GM23338 (cell line): ENCODE measurements around the gene QRICH1.

Experiments
- CREB1 ChIP-seq: fragments of 250-450 bp; sonication (Bioruptor Pico); IDR thresholded peaks from 2 replicates; pipeline ENCODE4 v1.5.0; 2020; ENCODE audit warnings: low read depth, mild to moderate bottlenecking, moderate library complexity
- CTCF ChIP-seq, 2 experiments: fragments of 200-600 bp in 1 of 2; sonication (generic) in 1 of 2; conservative IDR thresholded peaks; 2 replicates each; pipeline versions ENCODE4 v1.5.1 to v1.6.1; 2016 to 2017; ENCODE audit warnings: antibody characterized with exemption in 2 of 2, low read depth in 2 of 2, mild to moderate bottlenecking in 2 of 2, moderate library complexity in 1 of 2
- ETS1 ChIP-seq: IDR thresholded peaks from 2 replicates; pipeline ENCODE4 v1.6.1; 2016; ENCODE audit warnings: antibody characterized with exemption
- EZH2 ChIP-seq: fragments of 200-600 bp; sonication (generic); IDR thresholded peaks from one replicate; pipeline ENCODE4 v1.8.0; 2017; ENCODE audit warnings: antibody characterized with exemption, mild to moderate bottlenecking, low read depth; ENCODE audit not compliant: unreplicated experiment
- EZH2phosphoT487 ChIP-seq: fragments of 200-600 bp; sonication (generic); IDR thresholded peaks from one replicate; pipeline ENCODE4 v1.8.1; 2018; ENCODE audit warnings: antibody characterized with exemption; ENCODE audit not compliant: unreplicated experiment
- JUNB ChIP-seq: IDR thresholded peaks from one replicate; pipeline ENCODE4 v1.6.1; 2016; ENCODE audit warnings: antibody characterized with exemption; ENCODE audit not compliant: unreplicated experiment
- NANOG ChIP-seq: IDR thresholded peaks from 2 replicates; pipeline ENCODE4 v1.6.1; 2016; ENCODE audit warnings: antibody characterized with exemption, borderline replicate concordance
- POLR2AphosphoS5 ChIP-seq: IDR thresholded peaks from 2 replicates; pipeline ENCODE4 v1.6.1; 2016; ENCODE audit warnings: antibody characterized with exemption, low read depth
- REST ChIP-seq: IDR thresholded peaks from one replicate; pipeline ENCODE4 v1.6.1; 2018; ENCODE audit warnings: antibody characterized with exemption; ENCODE audit not compliant: unreplicated experiment
- STAT1 ChIP-seq: IDR thresholded peaks from one replicate; pipeline ENCODE4 v1.6.1; 2016; ENCODE audit warnings: antibody characterized with exemption; ENCODE audit not compliant: unreplicated experiment
- ZNF114 ChIP-seq: fragments of 250-450 bp; sonication (Bioruptor Pico); IDR thresholded peaks from 2 replicates; pipeline ENCODE4 v1.5.0; 2020; ENCODE audit warnings: mild to moderate bottlenecking, moderate library complexity
- ZNF331 ChIP-seq: fragments of 250-450 bp; sonication (Bioruptor Pico); IDR thresholded peaks from 2 replicates; pipeline ENCODE4 v1.5.0; 2020; ENCODE audit warnings: low read depth, mild to moderate bottlenecking, moderate library complexity
- ZNF462 ChIP-seq: fragments of 250-450 bp; sonication (Bioruptor Pico); IDR thresholded peaks from 2 replicates; pipeline ENCODE4 v1.5.0; 2020; ENCODE audit warnings: mild to moderate bottlenecking, moderate library complexity

GRCh38 chr3:49132437-49133225 is 38.8 kb upstream of the QRICH1 start, which contains the start of gene LAMB2:
- TF ChIP-seq CTCF (conservative IDR thresholded peaks at IDR 0.05; ENCODE audit: low read depth in 2 of 2) = peak in 1 of 2 experiments; percentile 20; a peak in 1 of 4 replicates
- no peak for TF ChIP-seq ETS1
- no peak for TF ChIP-seq STAT1
- TF ChIP-seq REST = no peak
- TF ChIP-seq ZNF462 = no peak
- TF ChIP-seq POLR2AphosphoS5 = no peak
- TF ChIP-seq EZH2phosphoT487 = no peak
- no peak for TF ChIP-seq CREB1
- TF ChIP-seq EZH2 = no peak
- no peak for TF ChIP-seq ZNF114 (CRISPR knock-in tag)
- TF ChIP-seq JUNB = no peak
- no peak for TF ChIP-seq ZNF331 (CRISPR knock-in tag)
- no peak for TF ChIP-seq NANOG
